Breast epithelium (tissue), 4 donors: Measurements from ENCODE around the gene GOLGB1. TPM values are rescaled to one million over a fixed set of nuclear protein-coding genes. Genes with fewer than 3 reads are reported as not detected.

ENCODE experiments used
- DNase-seq, 2 donors: peaks; one replicate each; pipeline ENCODE4 v3.0.0-alpha.2; 2019; ENCODE audit warnings: low spot score in 2 of 2
- H3K27ac ChIP-seq, 2 donors: fragments of 200-600 bp; sonication (generic) in 1 of 2; one replicate each; pipeline ENCODE4 v1.5.1; 2016 to 2019; ENCODE audit warnings: mild to moderate bottlenecking in 1 of 2
- H3K27me3 ChIP-seq, 2 donors: fragments of 200-600 bp; sonication (generic) in 1 of 2; one replicate each; pipeline versions ENCODE4 v1.5.1 to v1.6.0; 2017 to 2019; ENCODE audit warnings: control low read depth in 1 of 2, mild to moderate bottlenecking in 1 of 2
- H3K36me3 ChIP-seq: fragments of 200-600 bp; one replicate; pipeline ENCODE4 v1.5.1; 2019
- H3K4me1 ChIP-seq, 2 donors: fragments of 200-600 bp; sonication (generic); one replicate each; pipeline ENCODE4 v1.5.1; 2016 to 2019; ENCODE audit warnings: control low read depth in 1 of 2
- H3K4me3 ChIP-seq, 3 donors: fragments of 200-600 bp; sonication (generic); 1 replicate in 2 of 3; 2 replicates in 1 of 3; pipeline ENCODE4 v1.5.1; 2016 to 2019; ENCODE audit warnings: mild to moderate bottlenecking in 3 of 3, moderate library complexity in 2 of 3
- H3K9me3 ChIP-seq, 2 donors: fragments of 200-600 bp; sonication (generic) in 1 of 2; one replicate each; pipeline ENCODE4 v1.5.1; 2016 to 2019; ENCODE audit warnings: control low read depth in 1 of 2
- CTCF ChIP-seq, 3 donors: fragments of 450-650 bp; IDR thresholded peaks; one replicate each; pipeline ENCODE4 v1.5.1; 2016 to 2017; ENCODE audit warnings: antibody characterized with exemption in 3 of 3, mild to moderate bottlenecking in 3 of 3, moderate library complexity in 3 of 3
- POLR2A ChIP-seq: fragments of 450-650 bp; IDR thresholded peaks from one replicate; pipeline ENCODE4 v1.6.1; 2016; ENCODE audit warnings: antibody characterized with exemption, mild to moderate bottlenecking, moderate library complexity
- POLR2AphosphoS5 ChIP-seq, 3 donors: sonication (generic); formaldehyde crosslinking; IDR thresholded peaks; one replicate each; pipeline ENCODE4 v1.6.1; 2017; ENCODE audit warnings: antibody characterized with exemption in 3 of 3
- intact Hi-C: fragments of 100-400 bp; cut with DNase I; formaldehyde crosslinking; loops from one replicate; pipeline ENCODE4 v1.15.1; 2023; ENCODE audit warnings: low total_unique reads
- total RNA-seq, 3 donors: library from RNA; depleted of rRNA; stranded (reverse); fragments of >200 nt; gene quantifications; one replicate each; pipeline ENCODE4 v1.1.0, GENCODE V29; 2016

The GOLGB1 gene
- total RNA-seq, 3 donors from 2014 or later: 95.4 to 106 (median 95.4) TPM

GRCh38 chr3:121627211-121627610 is 122.3 kb downstream of the GOLGB1 start:
- intact Hi-C loops: loop anchor here (10.0 kb wide), 1 partner anchor 1048 kb away; no protein-coding TSS in a partner anchor
- Histone ChIP-seq H3K27me3 (no peaks in the 10 kb centered on the region), H3K9me3 (no peaks in the 10 kb centered on the region), H3K36me3 (no peaks in the 10 kb centered on the region), H3K27ac (no peak overlapping the region), H3K4me3 (no peak overlapping the region), H3K4me1 (no peaks in the 10 kb centered on the region)
- no peak for DNase-seq
- TF ChIP-seq CTCF (IDR thresholded peaks at IDR 0.05) (no peak), POLR2A (no peak), POLR2AphosphoS5 (IDR thresholded peaks at IDR 0.05) (no peak)

- Histone ChIP-seq H3K4me3 (no peak overlapping the region), H3K36me3 (no peaks in the 10 kb centered on the region), H3K4me1 (no peaks in the 10 kb centered on the region), H3K9me3 (no peaks in the 10 kb centered on the region), H3K27me3 (no peaks in the 10 kb centered on the region), H3K27ac (no peak overlapping the region)
- TF ChIP-seq POLR2AphosphoS5 (IDR thresholded peaks at IDR 0.05) (no peak), POLR2A (no peak), CTCF (IDR thresholded peaks at IDR 0.05) (no peak)
- intact Hi-C loops: loop anchor here (10.0 kb wide), 1 partner anchor 1048 kb away; no protein-coding TSS in a partner anchor
- DNase-seq: no peak
Observed at GRCh38 chr3:121626495-121626894, 123.0 kb downstream of the GOLGB1 start.

GRCh38 chr3:121624147-121624899 is 125.2 kb downstream of the GOLGB1 start:
- no peak overlapping the region for H3K27ac ChIP-seq
- intact Hi-C loops: loop anchor here (10.0 kb wide), 1 partner anchor 1050 kb away; no protein-coding TSS in a partner anchor
- no peaks in the 10 kb centered on the region for H3K4me1 ChIP-seq
- H3K27me3 ChIP-seq: no peaks in the 10 kb centered on the region
- no peak for DNase-seq
- no peaks in the 10 kb centered on the region for H3K36me3 ChIP-seq
- TF ChIP-seq CTCF (IDR thresholded peaks at IDR 0.05) (no peak), POLR2AphosphoS5 (IDR thresholded peaks at IDR 0.05) (no peak), POLR2A (no peak)
- H3K9me3 ChIP-seq: no peaks in the 10 kb centered on the region
- H3K4me3 ChIP-seq: no peak overlapping the region

GRCh38 chr3:121621491-121621890 is 128.1 kb downstream of the GOLGB1 start:
- Histone ChIP-seq H3K27ac (no peak overlapping the region), H3K4me1 (no peaks in the 10 kb centered on the region), H3K4me3 (no peak overlapping the region), H3K27me3 (no peaks in the 10 kb centered on the region), H3K9me3 (no peaks in the 10 kb centered on the region), H3K36me3 (no peaks in the 10 kb centered on the region)
- TF ChIP-seq POLR2AphosphoS5 (IDR thresholded peaks at IDR 0.05): no peak
- no peak for TF ChIP-seq POLR2A
- DNase-seq: no peak
- intact Hi-C loops: loop anchor here (10.0 kb wide), 1 partner anchor 1053 kb away; no protein-coding TSS in a partner anchor

GRCh38 chr3:121619691-121620090 is 129.8 kb downstream of the GOLGB1 start:
- DNase-seq: no peak
- intact Hi-C loops: loop anchor here (10.0 kb wide), 1 partner anchor 1055 kb away; no protein-coding TSS in a partner anchor

More at GRCh38 chr3:121619691-121620090, 129.8 kb downstream of the GOLGB1 start:
- TF ChIP-seq POLR2A (no peak), POLR2AphosphoS5 (IDR thresholded peaks at IDR 0.05) (no peak), CTCF (IDR thresholded peaks at IDR 0.05) (no peak)
- no peaks in the 10 kb centered on the region for H3K27me3 ChIP-seq
- H3K4me1 ChIP-seq: no peaks in the 10 kb centered on the region
- H3K4me3 ChIP-seq: no peak overlapping the region
- H3K27ac ChIP-seq: no peak overlapping the region
- H3K36me3 ChIP-seq: no peaks in the 10 kb centered on the region
- H3K9me3 ChIP-seq: no peaks in the 10 kb centered on the region

Other genes starting within 250 kb of the GOLGB1 start
- gene POLQ, start 203.8 kb downstream of the GOLGB1 start, total RNA-seq: under 1 TPM; under 0.01 to 0.64 (median 0.29) TPM
- not detected for gene ARGFX, start 181.8 kb downstream of the GOLGB1 start, total RNA-seq
- gene FBXO40, start 156.4 kb downstream of the GOLGB1 start, total RNA-seq: not detected
- gene HCLS1, start 88.8 kb downstream of the GOLGB1 start, total RNA-seq: 100 to 1,000 TPM in 1 of 3 donors, 10 to 100 TPM in 2; 37.8 to 144 (median 42.6) TPM
- gene IQCB1, start 85.3 kb upstream of the GOLGB1 start, total RNA-seq: 10 to 100 TPM; 17.9 to 54.6 (median 28.8) TPM
- 10 to 100 TPM in 1 of 3 donors, 1 to 10 TPM in 2; 7.5 to 11.4 (median 9.2) TPM for gene EAF2, start 85.5 kb upstream of the GOLGB1 start, total RNA-seq
- gene SLC15A2, start 144.7 kb upstream of the GOLGB1 start, total RNA-seq: 1 to 10 TPM in 2 of 3 donors, under 1 TPM in 1; 0.98 to 4.1 (median 2.2) TPM